SJCRH30 (cell line): ENCODE results near the gene CASKIN1. TPM values are rescaled to one million over a fixed set of nuclear protein-coding genes. Genes with fewer than 3 reads are reported as not detected.

Experiments
- total RNA-seq: library from RNA; depleted of rRNA; stranded (reverse); fragments of >200 nt; shearing (Covaris generic); gene quantifications from 2 replicates; pipeline ENCODE4 v1.2.3, GENCODE V29; 2014; rRNA removed

Gene CASKIN1
- total RNA-seq, 1 experiment from 2014 or later: 0.24 TPM

Other genes with a start within 250 kb of the CASKIN1 start
- gene RPL3L, start 241.9 kb downstream of the CASKIN1 start, total RNA-seq: 0.32 and 0.56 TPM in 2 replicates
- 157 and 169 TPM in 2 replicates for gene NDUFB10, start 237.1 kb downstream of the CASKIN1 start, total RNA-seq
- gene RPS2, start 231.8 kb downstream of the CASKIN1 start, total RNA-seq: 4,297 and 4,417 TPM in 2 replicates
- not detected in 2 replicates for gene RNF151, start 229.7 kb downstream of the CASKIN1 start, total RNA-seq
- gene TBL3, start 224.6 kb downstream of the CASKIN1 start, total RNA-seq: 30.6 and 31.8 TPM in 2 replicates
- 0.43 TPM in 1 of 2 replicates, not detected in the other for gene NOXO1, start 215.1 kb downstream of the CASKIN1 start, total RNA-seq
- 20.6 and 32.2 TPM in 2 replicates for gene GFER, start 212.4 kb downstream of the CASKIN1 start, total RNA-seq
- 0.73 and 0.81 TPM in 2 replicates for gene SYNGR3, start 206.6 kb downstream of the CASKIN1 start, total RNA-seq
- gene ZNF598, start 186.8 kb downstream of the CASKIN1 start, total RNA-seq: 22.9 and 25.6 TPM in 2 replicates
- gene NPW, start 176.8 kb downstream of the CASKIN1 start, total RNA-seq: 1.6 TPM in 2 replicates
- gene NHERF2, start 169.7 kb downstream of the CASKIN1 start, total RNA-seq: 6.4 and 8.0 TPM in 2 replicates
- 16.6 and 17.5 TPM in 2 replicates for gene NTHL1, start 148.8 kb downstream of the CASKIN1 start, total RNA-seq
- gene TSC2, start 148.6 kb downstream of the CASKIN1 start, total RNA-seq: 32.0 and 37.1 TPM in 2 replicates
- 47.1 and 51.9 TPM in 2 replicates for gene PKD1, start 60.7 kb downstream of the CASKIN1 start, total RNA-seq
- 1.0 and 1.4 TPM in 2 replicates for gene RAB26, start 48.0 kb downstream of the CASKIN1 start, total RNA-seq
- 34.5 and 35.9 TPM in 2 replicates for gene TRAF7, start 40.8 kb downstream of the CASKIN1 start, total RNA-seq
- gene MLST8, start 8.8 kb upstream of the CASKIN1 start, total RNA-seq: 28.8 and 32.8 TPM in 2 replicates
- 3.6 and 4.1 TPM in 2 replicates for gene BRICD5, start 14.3 kb upstream of the CASKIN1 start, total RNA-seq
- 13.1 and 14.2 TPM in 2 replicates for gene PGP, start 18.2 kb upstream of the CASKIN1 start, total RNA-seq
- gene E4F1, start 27.0 kb upstream of the CASKIN1 start, total RNA-seq: 18.6 and 19.6 TPM in 2 replicates
- gene DNASE1L2, start 39.8 kb upstream of the CASKIN1 start, total RNA-seq: 0.96 and 1.7 TPM in 2 replicates
- 25.0 and 27.0 TPM in 2 replicates for gene ECI1, start 55.0 kb upstream of the CASKIN1 start, total RNA-seq
- 308 and 310 TPM in 2 replicates for gene RNPS1, start 71.5 kb upstream of the CASKIN1 start, total RNA-seq
- 0.10 TPM in 2 replicates for gene ABCA3, start 144.1 kb upstream of the CASKIN1 start, total RNA-seq
- gene CCNF, start 232.8 kb upstream of the CASKIN1 start, total RNA-seq: 52.8 and 54.8 TPM in 2 replicates